Liver (tissue), 3 donors: ENCODE measurements around the gene GABBR2.

ENCODE experiments used
- EGR1 ChIP-seq, 2 donors: IDR thresholded peaks; 2 replicates each; pipeline ENCODE4 v1.6.1; 2016 to 2018; ENCODE audit warnings: antibody characterized with exemption in 2 of 2, low read depth in 2 of 2
- HNF4G ChIP-seq: IDR thresholded peaks from 2 replicates; pipeline ENCODE4 v1.6.1; 2016; ENCODE audit warnings: antibody characterized with exemption
- RAD21 ChIP-seq, 2 donors: IDR thresholded peaks; 2 replicates each; pipeline ENCODE4 v1.6.1; 2016; ENCODE audit warnings: antibody characterized with exemption in 2 of 2, mild to moderate bottlenecking in 2 of 2
- RXRA ChIP-seq, 2 donors: IDR thresholded peaks; 2 replicates each; pipeline ENCODE4 v1.6.1; 2017 to 2018; ENCODE audit warnings: antibody characterized with exemption in 2 of 2, mild to moderate bottlenecking in 1 of 2
- TAF1 ChIP-seq: conservative IDR thresholded peaks from 2 replicates; pipeline ENCODE4 v1.6.1; 2016; ENCODE audit warnings: antibody characterized with exemption, mild to moderate bottlenecking
- YY1 ChIP-seq: IDR thresholded peaks from 2 replicates; pipeline ENCODE4 v1.6.1; 2016; ENCODE audit warnings: antibody characterized with exemption, mild to moderate bottlenecking
- TF ChIP-seq, protein P1 (sequence below): fragments of 150-350 bp; IDR thresholded peaks from 2 replicates; pipeline ENCODE4 v1.5.1; 2017; ENCODE audit warnings: improper control_type of control experiment, low read depth, low read length; ENCODE audit not compliant: missing input control
- TF ChIP-seq, protein P2 (sequence below): IDR thresholded peaks from 2 replicates; pipeline ENCODE4 v1.6.1; 2016; ENCODE audit warnings: antibody characterized with exemption
- TF ChIP-seq, protein P3 (sequence below): IDR thresholded peaks from 2 replicates; pipeline ENCODE4 v1.6.1; 2016; ENCODE audit warnings: antibody characterized with exemption, mild to moderate bottlenecking
- donor health status: healthy.
- donor health status: healthy.

DNA sequence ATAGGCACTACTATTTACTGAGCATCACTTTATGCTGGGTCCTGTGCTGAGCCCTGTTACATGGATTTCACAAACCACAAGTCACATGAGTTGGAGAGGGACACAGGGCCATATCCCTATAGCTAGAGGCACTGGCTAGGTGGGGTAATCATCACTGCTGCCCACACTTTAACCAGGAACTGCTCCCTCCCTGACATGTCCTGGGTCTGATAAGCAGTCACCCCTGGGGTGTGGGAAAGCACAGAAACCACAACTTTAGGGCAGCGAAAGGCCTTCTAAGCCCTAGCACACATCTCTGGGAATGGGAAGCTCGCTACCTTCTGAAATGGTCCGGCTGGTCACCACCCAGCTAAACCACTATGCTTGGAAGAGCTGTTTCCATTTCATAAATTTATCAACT is 468.3 kb downstream of the GABBR2 start:
- TF ChIP-seq, protein P1, sequence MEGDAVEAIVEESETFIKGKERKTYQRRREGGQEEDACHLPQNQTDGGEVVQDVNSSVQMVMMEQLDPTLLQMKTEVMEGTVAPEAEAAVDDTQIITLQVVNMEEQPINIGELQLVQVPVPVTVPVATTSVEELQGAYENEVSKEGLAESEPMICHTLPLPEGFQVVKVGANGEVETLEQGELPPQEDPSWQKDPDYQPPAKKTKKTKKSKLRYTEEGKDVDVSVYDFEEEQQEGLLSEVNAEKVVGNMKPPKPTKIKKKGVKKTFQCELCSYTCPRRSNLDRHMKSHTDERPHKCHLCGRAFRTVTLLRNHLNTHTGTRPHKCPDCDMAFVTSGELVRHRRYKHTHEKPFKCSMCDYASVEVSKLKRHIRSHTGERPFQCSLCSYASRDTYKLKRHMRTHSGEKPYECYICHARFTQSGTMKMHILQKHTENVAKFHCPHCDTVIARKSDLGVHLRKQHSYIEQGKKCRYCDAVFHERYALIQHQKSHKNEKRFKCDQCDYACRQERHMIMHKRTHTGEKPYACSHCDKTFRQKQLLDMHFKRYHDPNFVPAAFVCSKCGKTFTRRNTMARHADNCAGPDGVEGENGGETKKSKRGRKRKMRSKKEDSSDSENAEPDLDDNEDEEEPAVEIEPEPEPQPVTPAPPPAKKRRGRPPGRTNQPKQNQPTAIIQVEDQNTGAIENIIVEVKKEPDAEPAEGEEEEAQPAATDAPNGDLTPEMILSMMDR: no peak
- TF ChIP-seq HNF4G (no peak), TAF1 (no peak), EGR1 (IDR thresholded peaks at IDR 0.05; ENCODE audit: low read depth in 2 of 2) (no peak), RAD21 (IDR thresholded peaks at IDR 0.05) (no peak), YY1 (no peak), RXRA (IDR thresholded peaks at IDR 0.05) (no peak)
- TF ChIP-seq, protein P2, sequence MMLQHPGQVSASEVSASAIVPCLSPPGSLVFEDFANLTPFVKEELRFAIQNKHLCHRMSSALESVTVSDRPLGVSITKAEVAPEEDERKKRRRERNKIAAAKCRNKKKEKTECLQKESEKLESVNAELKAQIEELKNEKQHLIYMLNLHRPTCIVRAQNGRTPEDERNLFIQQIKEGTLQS: no peak
- TF ChIP-seq, protein P3, sequence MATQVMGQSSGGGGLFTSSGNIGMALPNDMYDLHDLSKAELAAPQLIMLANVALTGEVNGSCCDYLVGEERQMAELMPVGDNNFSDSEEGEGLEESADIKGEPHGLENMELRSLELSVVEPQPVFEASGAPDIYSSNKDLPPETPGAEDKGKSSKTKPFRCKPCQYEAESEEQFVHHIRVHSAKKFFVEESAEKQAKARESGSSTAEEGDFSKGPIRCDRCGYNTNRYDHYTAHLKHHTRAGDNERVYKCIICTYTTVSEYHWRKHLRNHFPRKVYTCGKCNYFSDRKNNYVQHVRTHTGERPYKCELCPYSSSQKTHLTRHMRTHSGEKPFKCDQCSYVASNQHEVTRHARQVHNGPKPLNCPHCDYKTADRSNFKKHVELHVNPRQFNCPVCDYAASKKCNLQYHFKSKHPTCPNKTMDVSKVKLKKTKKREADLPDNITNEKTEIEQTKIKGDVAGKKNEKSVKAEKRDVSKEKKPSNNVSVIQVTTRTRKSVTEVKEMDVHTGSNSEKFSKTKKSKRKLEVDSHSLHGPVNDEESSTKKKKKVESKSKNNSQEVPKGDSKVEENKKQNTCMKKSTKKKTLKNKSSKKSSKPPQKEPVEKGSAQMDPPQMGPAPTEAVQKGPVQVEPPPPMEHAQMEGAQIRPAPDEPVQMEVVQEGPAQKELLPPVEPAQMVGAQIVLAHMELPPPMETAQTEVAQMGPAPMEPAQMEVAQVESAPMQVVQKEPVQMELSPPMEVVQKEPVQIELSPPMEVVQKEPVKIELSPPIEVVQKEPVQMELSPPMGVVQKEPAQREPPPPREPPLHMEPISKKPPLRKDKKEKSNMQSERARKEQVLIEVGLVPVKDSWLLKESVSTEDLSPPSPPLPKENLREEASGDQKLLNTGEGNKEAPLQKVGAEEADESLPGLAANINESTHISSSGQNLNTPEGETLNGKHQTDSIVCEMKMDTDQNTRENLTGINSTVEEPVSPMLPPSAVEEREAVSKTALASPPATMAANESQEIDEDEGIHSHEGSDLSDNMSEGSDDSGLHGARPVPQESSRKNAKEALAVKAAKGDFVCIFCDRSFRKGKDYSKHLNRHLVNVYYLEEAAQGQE: no peak
